ENCODE results near the gene POLR1H. TPM values are rescaled to one million over a fixed set of nuclear protein-coding genes. Genes with fewer than 3 reads are reported as not detected.

Gene POLR1H
- total RNA-seq, 1 donor from 2014 or later: 12.3 TPM

DNA sequence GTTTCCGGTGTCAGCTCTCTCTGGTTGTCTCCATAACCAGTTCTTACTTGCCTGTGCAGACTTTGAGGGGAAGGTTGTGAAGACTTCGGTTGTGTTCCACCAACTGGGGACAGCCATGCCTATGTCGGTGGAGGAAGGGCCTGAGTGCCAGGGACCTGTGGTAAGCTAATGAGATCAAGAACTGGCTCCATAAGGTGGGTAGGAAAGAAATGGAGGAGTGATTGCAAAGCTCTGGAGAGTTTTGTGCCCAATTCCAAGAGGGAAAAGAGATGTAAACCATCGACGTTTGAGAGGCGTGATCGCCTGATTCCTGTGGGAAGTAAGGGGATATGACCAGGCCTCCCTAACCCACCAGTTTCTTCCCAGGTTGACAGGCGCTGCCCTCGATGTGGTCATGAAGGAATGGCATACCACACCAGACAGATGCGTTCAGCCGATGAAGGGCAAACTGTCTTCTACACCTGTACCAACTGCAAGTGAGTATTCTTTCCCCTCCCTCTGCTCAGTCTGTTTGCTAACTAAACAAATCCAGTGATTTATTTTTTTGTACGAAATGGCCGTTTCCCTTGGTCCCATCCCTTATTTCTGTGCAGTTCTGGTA is 893 bp downstream of the POLR1H start:
- DNase-seq (ENCODE audit: low read depth): peak; percentile 25

DNA sequence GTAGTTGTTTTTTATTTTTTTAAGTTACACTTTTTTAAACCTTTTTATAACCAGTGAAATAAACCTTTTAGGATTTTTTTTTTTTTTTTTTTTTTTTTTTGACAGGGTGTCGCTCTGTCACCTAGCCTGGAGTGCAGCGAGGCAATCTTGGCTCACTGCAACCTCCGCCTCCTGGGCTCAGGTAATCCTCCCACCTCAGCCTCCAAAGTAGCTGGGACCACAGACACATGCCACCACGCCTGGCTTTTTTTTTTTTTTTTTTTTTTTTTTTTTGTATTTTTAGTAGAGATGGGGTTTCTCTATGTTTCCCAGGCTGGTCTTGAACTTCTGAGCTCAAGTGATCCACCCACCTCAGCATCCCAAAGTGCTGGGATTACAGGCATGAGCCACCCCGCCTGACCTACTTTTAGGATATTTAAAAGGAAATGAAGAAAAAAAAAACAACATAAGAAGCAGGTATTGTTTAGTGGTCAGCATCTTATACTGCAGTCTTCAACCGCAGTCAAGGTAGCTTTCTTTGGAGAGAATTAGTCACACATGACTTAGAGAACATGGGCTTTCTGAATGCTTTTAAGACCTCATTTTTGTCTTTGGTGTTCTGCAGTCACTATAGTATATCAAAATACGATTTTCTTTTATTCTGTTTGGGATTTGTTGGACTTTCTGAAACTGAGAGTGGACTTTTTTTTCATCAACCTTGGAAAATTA is 1.6 kb downstream of the POLR1H start:
- no peak for DNase-seq (ENCODE audit: low read depth)

DNA sequence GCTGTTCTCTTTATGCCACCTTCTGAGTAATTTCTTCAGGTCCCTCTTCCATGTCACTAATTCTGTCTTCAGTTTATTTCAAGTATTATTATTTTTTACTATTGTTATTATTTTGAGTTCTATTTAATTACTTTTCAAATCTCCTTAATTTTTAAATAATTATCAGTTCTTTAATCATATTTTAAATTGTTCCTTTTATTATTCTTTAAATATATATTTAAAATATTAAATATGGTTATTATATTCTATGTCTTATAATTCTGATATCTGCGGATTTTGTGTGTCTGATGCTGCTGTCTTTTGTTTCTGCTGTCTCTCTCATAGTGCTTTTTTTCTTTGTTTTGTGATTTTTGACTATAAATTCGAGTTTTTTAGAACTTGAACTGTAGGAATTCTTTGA is 2.2 kb downstream of the POLR1H start:
- DNase-seq (ENCODE audit: low read depth): no peak

DNA sequence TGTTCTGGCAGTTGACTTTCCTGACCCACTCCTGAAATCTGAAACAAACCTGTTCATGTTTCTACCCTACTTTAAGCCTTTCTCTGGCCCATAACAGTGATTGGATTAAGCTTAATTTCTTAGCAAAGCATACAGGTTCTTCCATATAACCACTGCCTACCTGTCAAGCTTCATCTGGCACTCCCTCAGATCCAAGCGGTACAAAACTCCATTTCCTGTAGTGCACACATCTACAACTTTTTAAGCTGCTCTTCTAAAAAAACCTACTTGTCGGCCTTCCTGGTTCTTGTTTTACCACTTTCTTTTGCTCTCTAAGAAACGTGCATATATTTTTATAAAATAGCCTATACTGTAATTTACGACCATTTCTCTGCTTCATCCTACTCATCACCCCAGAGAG is 5.0 kb downstream of the POLR1H start:
- no peak for DNase-seq (ENCODE audit: low read depth)

DNA sequence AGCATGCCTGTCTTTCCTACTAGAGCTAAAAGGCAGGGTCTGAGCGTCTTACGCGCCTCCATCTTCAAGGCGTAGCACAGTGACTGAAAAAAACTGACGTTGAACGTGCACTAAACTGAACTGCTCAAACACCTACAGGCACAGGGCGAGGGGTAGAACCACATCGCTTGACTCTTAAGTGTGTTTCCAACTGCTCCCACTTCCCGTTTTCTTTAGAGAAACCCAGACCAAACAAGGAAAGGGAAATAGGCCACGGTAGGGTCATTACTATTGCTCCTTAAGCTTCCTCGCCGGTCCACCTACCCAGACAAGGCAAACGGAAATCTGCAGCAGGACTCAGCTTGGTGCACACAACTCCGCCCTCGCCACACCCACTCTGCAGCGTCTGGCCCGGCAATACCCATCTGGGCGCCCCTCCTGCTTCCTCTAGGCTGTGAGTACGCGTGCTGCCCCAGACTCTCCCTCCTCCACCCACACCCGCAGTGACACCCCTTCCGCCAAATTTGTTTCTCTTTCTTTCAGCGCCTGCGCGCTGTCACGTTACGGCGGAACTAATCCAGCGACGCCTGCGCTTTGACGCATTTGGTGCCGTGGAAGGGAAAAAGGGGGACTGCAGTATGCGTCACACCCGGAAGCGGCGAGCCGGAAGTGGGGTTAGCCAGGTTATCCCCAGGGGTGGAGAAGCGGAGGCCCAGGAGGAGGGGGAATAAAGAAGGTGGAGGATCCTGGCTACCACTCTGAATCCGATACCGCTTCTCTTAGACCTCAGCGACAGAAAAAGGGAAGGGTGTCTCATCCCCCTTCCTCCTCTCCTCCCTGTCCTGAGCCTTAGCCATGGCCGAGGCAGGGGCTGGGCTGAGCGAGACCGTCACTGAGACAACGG is 5.8 kb downstream of the POLR1H start, which contains the start of gene PPP1R11:
PPP1R11 (plus strand) TSS at position 622 of the 883 bp plus-strand sequence; CDS start at position 835, 213 bp downstream.
- peak; percentile 98 for DNase-seq (ENCODE audit: low read depth)

DNA sequence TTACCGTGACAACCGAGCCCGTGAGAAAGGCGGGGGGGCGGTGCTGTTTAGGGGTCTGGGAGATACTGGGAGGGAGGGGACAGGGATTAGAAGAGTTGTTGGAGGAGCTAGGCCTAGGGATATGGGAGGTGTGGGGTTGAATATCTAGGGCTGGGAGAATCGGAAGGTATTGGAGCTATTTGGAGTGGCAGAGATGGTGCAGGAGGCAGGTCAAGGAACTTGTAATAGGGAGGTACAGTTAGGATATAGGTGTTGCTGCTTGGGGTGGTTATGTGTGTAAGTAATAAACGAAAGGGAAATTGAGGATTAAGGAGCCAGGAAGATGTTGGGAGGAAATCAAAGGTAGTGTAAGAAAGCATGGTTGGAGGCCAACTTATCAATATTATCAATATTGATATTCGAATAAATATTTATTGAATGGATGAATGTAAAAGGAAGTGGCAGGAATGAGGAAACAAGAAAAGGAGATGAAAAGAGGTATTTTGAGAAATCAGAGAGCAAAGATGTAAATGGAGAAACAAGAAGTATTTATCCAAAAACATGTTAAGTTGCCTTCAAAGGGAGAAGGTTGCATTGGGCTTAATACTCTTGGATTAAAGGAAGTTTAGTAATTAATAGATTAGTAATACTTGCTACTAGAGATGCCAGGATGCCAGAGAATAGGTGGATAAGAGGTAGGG is 6.5 kb downstream of the POLR1H start:
- DNase-seq (ENCODE audit: low read depth): no peak

DNA sequence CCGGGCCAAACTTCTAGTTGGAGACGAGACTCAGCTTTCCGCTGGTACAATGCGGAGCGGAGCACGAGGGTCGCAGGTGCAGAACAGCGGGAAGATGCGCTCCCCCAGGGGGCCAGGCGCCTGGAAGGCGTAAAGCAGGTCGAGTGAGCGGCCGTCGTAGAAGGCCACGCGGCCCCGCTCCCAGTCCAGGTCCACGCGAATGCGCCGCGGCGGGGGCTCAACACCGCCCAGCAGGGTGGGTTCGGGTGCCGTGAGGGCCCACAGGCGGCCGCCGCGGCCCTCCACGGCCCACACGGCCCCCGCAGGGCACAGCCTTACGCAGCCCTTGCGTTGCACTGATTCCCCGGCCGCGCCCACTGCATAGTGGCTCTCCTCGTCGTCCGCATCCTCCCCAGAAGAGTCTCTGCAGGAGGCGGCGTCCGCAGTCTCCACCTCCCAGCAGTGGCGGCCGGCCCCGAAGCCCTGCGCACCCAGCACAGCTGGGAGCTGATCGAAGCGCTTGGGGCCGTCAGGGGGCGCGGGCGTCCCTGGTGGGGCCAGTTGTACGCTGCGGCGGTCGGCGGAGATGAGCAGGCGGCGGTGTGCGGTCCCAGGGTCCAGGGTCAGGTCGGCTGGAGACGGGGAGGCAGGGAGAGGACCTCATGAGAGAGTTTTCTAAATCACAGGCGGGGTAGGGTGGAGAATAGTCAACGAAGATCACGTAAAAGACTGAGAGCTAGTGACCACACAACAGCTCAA is 10.2 kb downstream of the POLR1H start:
- no peak for DNase-seq (ENCODE audit: low read depth)

DNA sequence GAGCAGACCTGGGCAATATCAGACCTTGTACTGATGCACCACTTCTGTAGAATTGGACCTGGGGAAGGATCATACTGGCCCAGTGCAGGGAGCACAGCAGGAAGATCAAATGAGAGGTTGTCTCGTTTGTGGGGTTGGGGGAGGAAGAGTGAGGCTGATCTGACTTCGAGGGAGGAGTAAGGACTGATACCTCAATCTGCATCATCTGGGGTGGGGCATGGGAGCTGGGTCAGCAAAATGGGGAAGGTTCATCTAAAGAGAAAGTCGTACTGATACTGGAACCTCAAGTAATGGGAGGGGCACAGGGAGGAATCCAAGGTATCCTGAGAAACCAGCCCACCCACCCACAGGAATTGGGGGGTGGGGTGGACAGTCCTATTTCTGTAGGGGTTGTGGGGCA is 10.8 kb downstream of the POLR1H start:
- DNase-seq (ENCODE audit: low read depth): no peak

DNA sequence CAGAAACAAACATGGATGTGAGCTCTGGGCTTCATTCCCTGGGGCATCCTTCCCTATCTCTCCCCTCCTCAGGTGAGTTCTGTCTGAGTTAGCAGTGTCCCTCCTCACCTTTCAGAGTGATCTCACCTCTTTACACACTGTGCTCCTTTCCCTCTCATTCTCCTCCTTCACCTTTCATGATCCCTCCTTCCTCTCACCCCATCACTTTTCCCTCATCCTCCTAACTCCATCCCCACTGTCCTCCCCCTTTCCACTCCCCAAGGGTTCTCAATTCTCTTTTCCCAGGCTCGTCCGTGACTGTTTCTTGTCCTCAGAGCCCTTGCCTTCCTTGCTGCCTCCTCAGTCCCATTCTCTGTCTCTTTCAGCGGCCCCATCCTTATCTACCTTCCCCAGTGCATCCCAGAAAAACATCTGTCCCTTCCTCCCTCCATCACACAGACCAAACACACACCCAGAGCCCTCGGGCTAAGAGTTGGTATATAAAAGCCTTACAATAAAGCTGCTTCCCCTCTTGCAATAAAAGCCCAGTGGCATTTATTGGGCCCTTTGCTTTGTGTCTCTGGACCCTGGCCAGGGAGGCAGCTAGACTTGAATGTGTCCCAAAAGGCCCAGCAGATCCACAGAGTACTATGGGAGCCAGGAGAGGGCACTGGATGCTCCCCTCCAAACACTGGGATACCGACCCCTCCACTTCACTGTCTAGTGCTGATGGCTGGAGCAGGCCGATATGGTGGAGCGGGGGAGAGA is 12.6 kb downstream of the POLR1H start:
- no peak for DNase-seq (ENCODE audit: low read depth)

DNA sequence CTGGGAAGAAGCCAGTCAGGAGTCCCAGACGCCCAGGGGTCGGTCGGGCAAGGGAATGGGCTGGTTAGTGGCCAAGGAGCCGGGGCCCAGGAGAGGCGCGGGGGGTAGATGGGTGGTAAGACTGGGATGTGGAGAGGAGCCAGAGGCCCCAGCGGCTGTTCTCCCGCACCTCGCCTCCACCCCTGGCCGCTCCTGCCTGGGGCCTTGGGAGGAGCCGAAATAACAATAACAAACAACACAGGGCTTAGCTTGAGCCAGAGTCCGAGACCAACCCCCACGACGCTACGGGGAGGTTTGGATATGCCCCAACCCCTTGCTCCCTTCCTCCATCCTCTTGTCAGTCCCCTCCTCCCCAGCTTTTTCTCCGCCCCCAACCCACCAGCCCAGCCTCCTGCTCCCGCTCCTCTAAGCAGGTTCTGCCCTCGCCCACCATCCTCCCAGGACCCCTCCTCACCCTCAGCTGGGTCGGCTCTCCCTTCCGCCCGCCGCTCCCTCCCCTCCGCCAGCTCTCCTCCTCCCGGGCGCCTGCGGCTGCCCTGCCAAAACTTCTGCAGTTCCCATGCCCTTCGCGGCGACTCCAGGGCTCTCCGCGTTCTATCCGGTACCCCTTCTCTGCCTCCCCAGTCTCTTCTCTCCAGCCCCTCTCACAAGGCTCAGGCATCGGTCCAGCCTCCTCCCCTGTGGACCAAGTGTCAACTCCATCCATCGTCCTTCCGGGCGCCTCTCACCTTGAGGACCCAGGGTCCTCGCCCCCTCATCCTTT is 13.4 kb downstream of the POLR1H start:
- DNase-seq (ENCODE audit: low read depth): no peak

DNA sequence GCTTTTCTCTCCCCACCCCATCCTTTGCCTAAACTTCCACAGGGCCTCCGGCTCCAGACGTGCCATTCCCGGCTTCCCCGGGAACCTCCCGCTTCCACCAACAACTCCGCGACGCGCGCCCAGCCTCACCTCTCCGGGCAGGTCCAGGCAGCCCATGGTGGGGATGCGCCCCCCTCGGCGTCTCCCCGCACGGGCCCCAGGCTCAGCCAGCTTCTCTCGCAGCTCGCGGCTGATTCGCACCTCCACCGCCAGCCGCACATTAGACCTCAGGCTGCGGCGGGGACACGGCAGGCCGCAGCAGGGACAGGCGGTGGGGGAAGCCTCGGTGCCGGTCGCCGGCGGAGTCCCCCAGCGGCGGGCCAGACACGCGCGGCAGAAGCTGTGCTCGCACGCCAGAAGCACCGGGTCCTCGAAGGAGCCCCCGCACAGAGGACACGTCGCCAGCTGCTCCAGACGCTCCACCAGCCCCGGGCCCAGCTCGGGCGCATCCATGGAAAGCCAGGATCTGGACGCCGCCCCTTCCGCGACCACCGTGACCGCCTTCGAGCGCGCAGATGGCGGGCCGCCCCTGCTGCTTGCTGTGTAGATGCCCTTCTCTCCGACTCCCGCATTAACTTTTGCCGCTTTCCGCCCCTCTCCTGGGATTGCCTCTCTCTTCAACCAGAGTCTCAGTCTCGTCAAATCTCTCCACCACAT is 14.2 kb downstream of the POLR1H start, which contains the start of gene RNF39:
RNF39 (minus strand) TSS at position 676 of the 696 bp plus-strand sequence; CDS start at position 492, 184 bp downstream.
- no peak for DNase-seq (ENCODE audit: low read depth)

DNA sequence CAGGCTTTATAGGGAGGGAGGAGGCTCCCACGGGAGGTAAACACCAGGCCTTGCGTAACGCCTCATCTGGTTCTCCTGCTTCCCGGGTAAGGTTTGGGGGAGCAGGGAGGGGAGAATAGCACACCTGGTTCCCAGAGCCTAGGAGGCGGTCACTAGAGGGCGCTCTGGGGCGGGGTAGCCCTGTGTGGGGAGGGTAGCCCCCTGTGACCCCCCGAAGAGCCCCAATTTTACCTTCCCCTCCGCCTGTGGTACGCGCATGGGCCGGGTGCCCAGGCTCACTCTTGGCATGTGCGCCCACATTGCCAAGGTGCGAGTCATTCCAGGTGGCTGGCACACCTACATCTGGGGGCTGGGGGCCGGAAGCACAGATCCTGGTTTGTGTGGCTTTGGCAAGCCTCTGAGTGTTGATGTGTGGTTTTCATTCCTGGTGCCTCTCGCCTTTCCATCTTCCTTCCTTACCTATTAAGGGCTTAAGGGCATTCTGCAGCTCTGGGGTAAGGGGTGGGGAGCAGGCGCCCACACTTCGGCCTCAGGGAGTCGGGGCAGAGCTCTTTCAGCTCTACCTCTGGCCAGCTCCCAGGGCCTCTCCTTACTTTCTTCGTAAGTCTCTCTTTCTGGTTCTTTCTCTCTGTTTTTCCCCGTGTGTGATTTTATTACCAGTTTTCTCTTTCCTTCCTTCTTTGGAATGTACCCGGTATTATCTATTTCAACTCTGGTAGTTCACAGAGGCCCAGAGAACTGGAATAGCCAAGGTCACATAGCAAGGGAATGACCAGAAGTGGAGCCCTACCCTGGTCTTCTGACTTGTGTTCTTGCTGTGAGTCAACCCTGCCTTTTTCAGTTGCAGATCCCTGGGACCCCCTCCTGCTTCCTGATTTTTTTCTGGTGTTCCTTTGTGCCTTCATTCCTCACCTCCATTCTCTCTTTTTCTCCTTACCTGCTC is 15.0 kb downstream of the POLR1H start:
- peak; percentile 41 for DNase-seq (ENCODE audit: low read depth)

DNA sequence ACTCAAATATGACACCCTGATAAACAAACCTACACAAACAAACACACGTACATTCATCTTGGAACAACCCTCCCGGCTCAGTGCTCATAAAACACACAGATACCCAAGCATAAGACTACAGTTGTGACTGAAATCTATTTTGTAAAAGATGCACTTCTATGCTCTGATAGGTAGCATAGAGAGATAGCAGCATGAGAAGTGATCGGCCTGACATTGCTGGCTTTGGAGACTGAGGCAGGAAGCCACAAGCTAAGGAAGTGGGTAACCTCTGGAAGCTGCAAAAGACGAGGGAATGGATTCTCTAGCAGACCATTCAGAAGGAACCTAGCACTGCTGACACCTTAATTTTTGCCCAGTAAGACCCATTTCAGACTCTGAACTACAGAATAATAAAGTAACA is 16.2 kb downstream of the POLR1H start:
- DNase-seq (ENCODE audit: low read depth): no peak

DNA sequence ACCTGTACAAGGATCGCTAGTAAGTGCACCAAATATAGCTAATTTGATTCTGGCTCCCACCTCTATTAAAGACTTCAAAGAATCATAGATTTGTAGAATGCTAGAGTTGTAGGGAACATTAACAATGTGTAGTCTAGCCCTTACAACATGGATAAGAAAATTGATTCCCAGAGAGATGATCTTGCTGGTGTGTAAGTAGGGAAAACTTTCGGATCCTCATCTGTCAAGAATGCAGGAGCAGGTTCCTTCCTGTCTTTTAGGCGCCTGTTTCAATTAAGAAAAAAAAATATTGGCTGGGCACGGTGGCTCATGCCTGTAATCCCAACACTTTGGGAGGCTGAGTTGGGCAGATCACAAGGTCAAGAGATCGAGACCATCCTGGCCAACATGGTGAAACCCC is 26.8 kb downstream of the POLR1H start:
- no peak for DNase-seq (ENCODE audit: low read depth)

DNA sequence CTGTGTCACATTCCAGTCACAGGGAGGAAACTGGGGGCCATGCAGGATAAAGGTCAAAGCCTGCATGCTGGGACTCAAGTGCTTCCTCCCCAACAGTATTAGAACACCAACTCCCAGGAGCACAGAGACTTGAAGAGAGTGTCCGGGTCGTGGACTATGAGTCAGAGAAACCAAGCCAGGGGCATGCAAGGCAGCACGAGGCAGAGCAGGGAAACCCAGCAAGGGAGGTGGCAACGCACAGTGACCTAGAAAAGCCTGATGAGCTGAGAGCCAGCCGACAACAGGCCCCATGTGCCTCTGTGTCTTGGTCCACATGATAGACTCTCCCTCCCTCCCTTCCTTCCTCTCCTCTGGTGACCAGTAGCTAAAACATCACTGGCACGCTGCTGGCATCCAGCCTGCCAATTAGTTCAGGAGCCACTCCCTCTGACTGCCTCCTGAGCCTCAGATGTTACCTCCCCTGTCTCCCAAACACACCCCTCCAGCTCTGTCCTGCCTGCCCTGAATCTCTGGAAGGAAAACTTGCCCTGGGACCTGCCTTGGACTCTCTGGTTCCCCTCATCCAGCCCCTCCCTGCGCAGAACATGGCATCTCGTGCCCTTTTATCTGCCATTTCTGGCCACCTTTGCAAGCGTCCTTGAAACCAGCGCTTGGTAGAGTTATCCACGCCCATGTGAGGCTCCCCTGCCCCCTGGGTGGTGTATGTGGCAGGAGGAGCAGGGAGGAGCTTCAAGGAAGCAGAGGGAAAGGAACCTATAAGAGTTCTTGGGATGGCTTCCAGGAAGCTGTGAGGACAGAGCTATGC is 30.7 kb downstream of the POLR1H start:
- peak; percentile 72 for DNase-seq (ENCODE audit: low read depth)

DNA sequence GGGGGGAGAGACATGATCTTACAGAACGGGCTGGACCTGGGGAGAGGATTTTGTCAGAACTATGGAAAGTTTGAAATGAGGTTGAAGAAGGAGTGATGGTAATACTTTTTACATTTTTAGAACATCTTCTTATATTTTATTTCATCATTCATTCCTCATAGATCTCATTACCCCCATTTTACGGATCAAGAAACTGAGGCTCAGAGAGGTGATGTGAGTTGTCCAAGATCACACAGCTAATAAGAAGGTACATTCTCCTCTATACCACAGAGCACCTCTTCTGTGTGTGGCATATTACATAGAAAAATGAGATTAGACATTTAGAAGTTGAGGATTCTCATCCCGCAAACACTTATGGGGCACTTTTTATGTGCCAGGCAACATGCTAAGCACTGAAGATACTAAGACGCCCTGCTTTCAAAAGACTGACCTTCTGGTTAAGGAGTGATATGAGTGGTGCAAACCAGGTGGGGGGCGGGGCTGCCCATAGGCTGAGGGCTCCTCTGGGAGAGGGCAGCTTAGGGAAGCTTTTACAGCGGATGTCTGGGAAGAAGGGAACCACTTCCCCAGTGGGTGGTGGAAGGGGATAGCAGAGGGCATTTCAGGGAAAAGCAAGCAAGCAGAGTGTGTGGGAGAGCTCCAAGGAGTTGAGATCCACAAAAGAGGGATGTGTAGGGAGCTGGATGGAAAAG is 31.9 kb downstream of the POLR1H start:
- no peak for DNase-seq (ENCODE audit: low read depth)
